Neural cell (in vitro differentiated cells): ENCODE results near the gene RASSF4.

ENCODE experiments used
- EP300 ChIP-seq: fragments of 450-650 bp; conservative IDR thresholded peaks from 2 replicates; pipeline ENCODE4 v1.6.1; 2014; ENCODE audit warnings: antibody characterized with exemption, mild to moderate bottlenecking, moderate library complexity; ENCODE audit not compliant: poor library complexity, severe bottlenecking
- EZH2 ChIP-seq: fragments of 200-600, 300-800 bp; shearing (Covaris generic), sonication (generic); IDR thresholded peaks from 2 replicates; pipeline ENCODE4 v1.6.1; 2014; ENCODE audit warnings: antibody characterized with exemption, low read length, borderline replicate concordance, mild to moderate bottlenecking; ENCODE audit not compliant: insufficient read depth, poor library complexity, severe bottlenecking
- MXI1 ChIP-seq: fragments of 450-650 bp; conservative IDR thresholded peaks from 2 replicates; pipeline ENCODE4 v1.6.1; 2014; ENCODE audit warnings: antibody characterized with exemption, mild to moderate bottlenecking; ENCODE audit not compliant: poor library complexity, severe bottlenecking
- POLR2AphosphoS5 ChIP-seq: IDR thresholded peaks from 2 replicates; pipeline ENCODE4 v1.6.1; 2012
- RAD21 ChIP-seq: fragments of 450-650 bp; conservative IDR thresholded peaks from 2 replicates; pipeline ENCODE4 v1.6.1; 2014; ENCODE audit warnings: antibody characterized with exemption, mild to moderate bottlenecking, moderate library complexity
- REST ChIP-seq: IDR thresholded peaks from 2 replicates; pipeline ENCODE4 v1.6.1; 2012; ENCODE audit warnings: borderline replicate concordance
- SMC3 ChIP-seq: fragments of 450-650 bp; conservative IDR thresholded peaks from 2 replicates; pipeline ENCODE4 v1.6.1; 2014; ENCODE audit warnings: antibody characterized with exemption, mild to moderate bottlenecking, moderate library complexity; ENCODE audit not compliant: poor library complexity
- TAF1 ChIP-seq: IDR thresholded peaks from 2 replicates; pipeline ENCODE4 v1.6.1; 2012; ENCODE audit warnings: low read depth
- TF ChIP-seq, protein P1 (sequence below): fragments of 450-650 bp; IDR thresholded peaks from 2 replicates; pipeline ENCODE4 v1.5.1; 2014; ENCODE audit warnings: antibody characterized with exemption, mild to moderate bottlenecking, moderate library complexity; ENCODE audit not compliant: poor library complexity, severe bottlenecking

GRCh38 chr10:44951576-44952226 is 7.9 kb upstream of the RASSF4 start:
- TF ChIP-seq POLR2AphosphoS5 (no peak), EZH2 (no peak), EP300 (no peak), TAF1 (no peak), RAD21 (no peak), REST (no peak), MXI1 (no peak), SMC3 (no peak)
- TF ChIP-seq, protein P1, sequence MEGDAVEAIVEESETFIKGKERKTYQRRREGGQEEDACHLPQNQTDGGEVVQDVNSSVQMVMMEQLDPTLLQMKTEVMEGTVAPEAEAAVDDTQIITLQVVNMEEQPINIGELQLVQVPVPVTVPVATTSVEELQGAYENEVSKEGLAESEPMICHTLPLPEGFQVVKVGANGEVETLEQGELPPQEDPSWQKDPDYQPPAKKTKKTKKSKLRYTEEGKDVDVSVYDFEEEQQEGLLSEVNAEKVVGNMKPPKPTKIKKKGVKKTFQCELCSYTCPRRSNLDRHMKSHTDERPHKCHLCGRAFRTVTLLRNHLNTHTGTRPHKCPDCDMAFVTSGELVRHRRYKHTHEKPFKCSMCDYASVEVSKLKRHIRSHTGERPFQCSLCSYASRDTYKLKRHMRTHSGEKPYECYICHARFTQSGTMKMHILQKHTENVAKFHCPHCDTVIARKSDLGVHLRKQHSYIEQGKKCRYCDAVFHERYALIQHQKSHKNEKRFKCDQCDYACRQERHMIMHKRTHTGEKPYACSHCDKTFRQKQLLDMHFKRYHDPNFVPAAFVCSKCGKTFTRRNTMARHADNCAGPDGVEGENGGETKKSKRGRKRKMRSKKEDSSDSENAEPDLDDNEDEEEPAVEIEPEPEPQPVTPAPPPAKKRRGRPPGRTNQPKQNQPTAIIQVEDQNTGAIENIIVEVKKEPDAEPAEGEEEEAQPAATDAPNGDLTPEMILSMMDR = no peak
